ENCODE data around the gene TTLL1.
A peak's percentile ranks its signal among the peaks of the same experiment; 100 is the strongest.
"Not testable (repeated sequence)": the region's sequence is repeated elsewhere in the genome, so short reads cannot be mapped to it uniquely, and the experiment has no call there.

TTLL1 gene

GRCh38 chr22:43106302-43106701 is 17.1 kb upstream of the TTLL1 start:
- Mint-ChIP-seq H3K27ac (no peak overlapping the region), H3K4me3 (no peak overlapping the region), H3K36me3 (ENCODE audit: low read depth) (no peaks in the 10 kb centered on the region), H3K27me3 (ENCODE audit: low read depth) (peaks cover 49% of the 10 kb centered on the region), H3K9me3 (no peaks in the 10 kb centered on the region), H3K4me1 (peaks cover 7% of the 10 kb centered on the region)
- TF ChIP-seq, protein P1, sequence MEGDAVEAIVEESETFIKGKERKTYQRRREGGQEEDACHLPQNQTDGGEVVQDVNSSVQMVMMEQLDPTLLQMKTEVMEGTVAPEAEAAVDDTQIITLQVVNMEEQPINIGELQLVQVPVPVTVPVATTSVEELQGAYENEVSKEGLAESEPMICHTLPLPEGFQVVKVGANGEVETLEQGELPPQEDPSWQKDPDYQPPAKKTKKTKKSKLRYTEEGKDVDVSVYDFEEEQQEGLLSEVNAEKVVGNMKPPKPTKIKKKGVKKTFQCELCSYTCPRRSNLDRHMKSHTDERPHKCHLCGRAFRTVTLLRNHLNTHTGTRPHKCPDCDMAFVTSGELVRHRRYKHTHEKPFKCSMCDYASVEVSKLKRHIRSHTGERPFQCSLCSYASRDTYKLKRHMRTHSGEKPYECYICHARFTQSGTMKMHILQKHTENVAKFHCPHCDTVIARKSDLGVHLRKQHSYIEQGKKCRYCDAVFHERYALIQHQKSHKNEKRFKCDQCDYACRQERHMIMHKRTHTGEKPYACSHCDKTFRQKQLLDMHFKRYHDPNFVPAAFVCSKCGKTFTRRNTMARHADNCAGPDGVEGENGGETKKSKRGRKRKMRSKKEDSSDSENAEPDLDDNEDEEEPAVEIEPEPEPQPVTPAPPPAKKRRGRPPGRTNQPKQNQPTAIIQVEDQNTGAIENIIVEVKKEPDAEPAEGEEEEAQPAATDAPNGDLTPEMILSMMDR (IDR thresholded peaks at IDR 0.05; ENCODE audit: unreplicated experiment in 3 of 3): no peak

- peaks cover 43% of the 10 kb centered on the region for H3K27me3 Mint-ChIP-seq (ENCODE audit: low read depth)
- not testable (repeated sequence) for H3K27ac Mint-ChIP-seq; H3K36me3 Mint-ChIP-seq (ENCODE audit: low read depth); H3K4me3 Mint-ChIP-seq; H3K4me1 Mint-ChIP-seq; H3K9me3 Mint-ChIP-seq
Observed at GRCh38 chr22:43104950-43105349, 15.8 kb upstream of the TTLL1 start.

DNA sequence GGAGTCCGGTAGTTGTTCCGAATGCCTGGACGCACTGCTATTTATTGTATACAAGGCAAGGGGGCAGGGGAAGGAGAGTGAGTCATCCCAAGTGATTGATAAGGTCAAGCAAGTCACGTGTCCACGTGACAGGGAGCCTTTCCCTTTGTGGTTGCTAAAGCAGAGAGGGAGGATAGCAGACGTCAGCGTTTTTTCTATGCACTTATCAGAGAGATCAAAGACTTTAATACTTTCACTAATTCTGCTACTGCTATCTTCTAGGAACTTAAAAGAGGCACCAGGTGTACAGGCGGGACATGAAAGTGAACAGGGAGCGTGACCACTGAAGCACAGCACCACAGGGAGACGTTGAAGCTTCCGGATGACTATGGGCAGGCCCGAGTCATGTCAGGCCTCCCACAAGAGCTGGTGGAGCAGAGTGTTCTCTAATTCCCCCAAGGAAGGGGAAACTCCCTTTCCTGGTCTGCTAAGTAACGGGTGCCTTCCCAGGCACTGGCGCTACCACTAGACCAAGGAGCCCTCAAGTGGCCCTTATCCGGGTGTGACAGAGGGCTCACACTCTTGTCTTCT is 14.9 kb upstream of the TTLL1 start:
- not testable (repeated sequence) for H3K36me3 Mint-ChIP-seq (ENCODE audit: low read depth); H3K4me1 Mint-ChIP-seq; H3K4me3 Mint-ChIP-seq; H3K9me3 Mint-ChIP-seq
- H3K27me3 Mint-ChIP-seq (ENCODE audit: low read depth): peaks cover 36% of the 10 kb centered on the region
- peak overlapping the region in 2 of 3 experiments; percentile 17 to 18 for H3K27ac Mint-ChIP-seq

GRCh38 chr22:43101306-43101705 is 12.1 kb upstream of the TTLL1 start:
- peaks cover 7% of the 10 kb centered on the region for H3K4me1 Mint-ChIP-seq
- no peaks in the 10 kb centered on the region for H3K9me3 Mint-ChIP-seq
- no peaks in the 10 kb centered on the region for H3K36me3 Mint-ChIP-seq (ENCODE audit: low read depth)
- no peak overlapping the region for H3K4me3 Mint-ChIP-seq
- H3K27me3 Mint-ChIP-seq (ENCODE audit: low read depth): peaks cover 9% of the 10 kb centered on the region
- TF ChIP-seq, protein P1 (IDR thresholded peaks at IDR 0.05; ENCODE audit: unreplicated experiment in 3 of 3): no peak
- no peak overlapping the region for H3K27ac Mint-ChIP-seq

DNA sequence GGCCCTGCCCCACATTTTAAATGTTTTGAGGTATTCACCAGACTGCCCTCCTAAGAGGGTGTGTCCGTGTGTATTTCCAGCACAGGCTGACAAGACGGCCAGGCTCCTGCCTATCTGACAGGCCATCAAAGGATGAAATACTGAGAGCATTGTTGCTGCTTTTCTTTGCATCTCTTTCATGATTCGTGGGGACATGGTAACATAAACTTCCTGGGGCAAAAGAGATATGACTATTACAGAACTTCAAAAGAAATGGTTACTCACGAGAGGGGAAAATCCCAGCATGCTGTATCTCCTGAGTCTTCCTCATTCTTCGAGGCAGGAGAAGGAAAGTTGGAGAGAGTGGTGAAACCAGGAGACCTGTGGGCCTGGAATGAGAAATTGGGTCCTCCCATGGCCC is 11.0 kb upstream of the TTLL1 start:
- Mint-ChIP-seq H3K27me3 (ENCODE audit: low read depth) (peaks cover 3% of the 10 kb centered on the region), H3K4me3 (no peak overlapping the region)

GRCh38 chr22:43099095-43099494 is 9.9 kb upstream of the TTLL1 start:
- H3K27me3 Mint-ChIP-seq (ENCODE audit: low read depth): no peaks in the 10 kb centered on the region
- TF ChIP-seq, protein P1 (IDR thresholded peaks at IDR 0.05; ENCODE audit: unreplicated experiment in 3 of 3): no peak
- H3K4me1 Mint-ChIP-seq: peaks cover 10% of the 10 kb centered on the region
- no peak overlapping the region for H3K4me3 Mint-ChIP-seq
- H3K27ac Mint-ChIP-seq: no peak overlapping the region
- peaks cover 4% of the 10 kb centered on the region for H3K9me3 Mint-ChIP-seq
- peaks cover 4% of the 10 kb centered on the region for H3K36me3 Mint-ChIP-seq (ENCODE audit: low read depth)

More for the DNA sequence above, 11.0 kb upstream of the TTLL1 start:
- TF ChIP-seq, protein P1 (IDR thresholded peaks at IDR 0.05; ENCODE audit: unreplicated experiment in 3 of 3): no peak
- H3K36me3 Mint-ChIP-seq (ENCODE audit: low read depth): peaks cover 4% of the 10 kb centered on the region
- H3K9me3 Mint-ChIP-seq: peaks cover 4% of the 10 kb centered on the region
- H3K27ac Mint-ChIP-seq: no peak overlapping the region
- H3K4me1 Mint-ChIP-seq: peaks cover 10% of the 10 kb centered on the region

GRCh38 chr22:43098356-43098755 is 9.2 kb upstream of the TTLL1 start:
- Mint-ChIP-seq H3K9me3 (peaks cover 4% of the 10 kb centered on the region), H3K4me1 (peaks cover 4% of the 10 kb centered on the region)

More at GRCh38 chr22:43098356-43098755, 9.2 kb upstream of the TTLL1 start:
- Mint-ChIP-seq H3K27ac (no peak overlapping the region), H3K4me3 (no peak overlapping the region), H3K36me3 (ENCODE audit: low read depth) (peaks cover 4% of the 10 kb centered on the region), H3K27me3 (ENCODE audit: low read depth) (no peaks in the 10 kb centered on the region)
- TF ChIP-seq, protein P1 (IDR thresholded peaks at IDR 0.05; ENCODE audit: unreplicated experiment in 3 of 3): no peak
